H1 (cell line): Measurements from ENCODE around the gene SMTNL2. TPM values are rescaled to one million over a fixed set of nuclear protein-coding genes. Genes with fewer than 3 reads are reported as not detected.

ENCODE experiments used
- CTCF ChIA-PET: fragments of 300-600 bp; sonication (Branson Sonifier 250); formaldehyde crosslinking; loops from one replicate; lab custom pipeline; 2021; ENCODE audit not compliant: partially characterized antibody; lab: Charles Lee
- POLR2A ChIA-PET: fragments of 300-600 bp; sonication (Branson Sonifier 250); formaldehyde crosslinking; loops from one replicate; lab custom pipeline; 2021; ENCODE audit warnings: inconsistent platforms; ENCODE audit not compliant: partially characterized antibody; lab: Charles Lee
- DNase-seq, 2 experiments: peaks; one replicate each; pipeline versions ENCODE4 v3.0.0 to v3.0.0-alpha.2; 2010 to 2022; ENCODE audit warnings: low spot score in 2 of 2, low read depth in 1 of 2, mixed read lengths in 1 of 2
- FAIRE-seq: peaks from 2 replicates; lab custom pipeline; 2011; peaks lifted over from hg19 to GRCh38; lab: Jason Lieb, UNC
- H2AFZ ChIP-seq: 2 replicates; pipeline ENCODE4 v1.8.1; 2012; ENCODE audit warnings: low read length, inconsistent platforms
- H2AK5ac ChIP-seq: 2 replicates; pipeline ENCODE4 v1.6.1; 2013; ENCODE audit warnings: low read depth, low read length
- H2BK120ac ChIP-seq: replicated peaks from 2 replicates; pipeline ENCODE3; 2013; ENCODE audit warnings: low read depth, low read length, inconsistent platforms
- H2BK12ac ChIP-seq: 2 replicates; pipeline ENCODE4 v1.6.1; 2013; ENCODE audit warnings: low read depth, low read length
- H2BK15ac ChIP-seq: 2 replicates; pipeline ENCODE4 v1.6.1; 2013; ENCODE audit warnings: low read length
- H2BK20ac ChIP-seq: 2 replicates; pipeline ENCODE4 v1.6.1; 2013; ENCODE audit warnings: low read length
- H2BK5ac ChIP-seq: 2 replicates; pipeline ENCODE4 v1.6.1; 2013; ENCODE audit warnings: low read depth, low read length
- H3K14ac ChIP-seq: 2 replicates; pipeline ENCODE4 v1.6.1; 2013; ENCODE audit warnings: inconsistent platforms; ENCODE audit not compliant: insufficient read length
- H3K18ac ChIP-seq: 2 replicates; pipeline ENCODE4 v1.6.1; 2013; ENCODE audit warnings: low read length; ENCODE audit errors: extremely low read depth
- H3K23ac ChIP-seq: 2 replicates; pipeline ENCODE4 v1.6.1; 2013; ENCODE audit warnings: inconsistent platforms; ENCODE audit not compliant: insufficient read length
- H3K23me2 ChIP-seq: 2 replicates; pipeline ENCODE4 v1.6.1; 2013; ENCODE audit warnings: low read depth, low read length
- H3K27ac ChIP-seq: 2 replicates; pipeline ENCODE4 v1.6.1; 2011; ENCODE audit warnings: low read depth, low read length, inconsistent platforms
- H3K27me3 ChIP-seq, 4 experiments: replicated peaks in 1 of 4; 1 replicate in 1 of 4; 2 replicates in 3 of 4; pipeline versions ENCODE4 v1.6.1 to v1.8.1; 2011 to 2013; ENCODE audit warnings: low read length in 3 of 4, mild to moderate bottlenecking in 3 of 4, inconsistent platforms in 2 of 4, mixed read lengths in 2 of 4, moderate library complexity in 1 of 4; ENCODE audit not compliant: control insufficient read depth in 3 of 4, insufficient read depth in 3 of 4; ENCODE audit errors: extremely low read depth in 1 of 4
- H3K36me3 ChIP-seq, 4 experiments: 2 replicates each; pipeline versions ENCODE4 v1.6.1 to v1.8.1; 2011 to 2013; ENCODE audit warnings: mild to moderate bottlenecking in 4 of 4, low read length in 3 of 4, moderate library complexity in 2 of 4, control low read depth in 1 of 4, inconsistent platforms in 1 of 4; ENCODE audit not compliant: insufficient read depth in 4 of 4, control insufficient read depth in 2 of 4
- H3K4ac ChIP-seq: replicated peaks from 2 replicates; pipeline ENCODE3; 2013; ENCODE audit warnings: low read length, low read depth, mixed read lengths, inconsistent platforms; ENCODE audit not compliant: insufficient read length
- H3K4me1 ChIP-seq, 4 experiments: replicated peaks in 1 of 4; 1 replicate in 1 of 4; 2 replicates in 3 of 4; pipeline versions ENCODE4 v1.6.1 to v1.8.1; 2011 to 2013; ENCODE audit warnings: low read length in 3 of 4, inconsistent platforms in 2 of 4, mixed read lengths in 1 of 4; ENCODE audit not compliant: insufficient read depth in 4 of 4, control insufficient read depth in 3 of 4
- H3K4me2 ChIP-seq, 2 experiments: 2 replicates each; pipeline versions ENCODE4 v1.6.1 to v1.8.1; 2011 to 2013; ENCODE audit warnings: low read depth in 2 of 2, low read length in 2 of 2, control low read depth in 1 of 2, inconsistent platforms in 1 of 2, mild to moderate bottlenecking in 1 of 2; ENCODE audit not compliant: insufficient read depth in 1 of 2
- H3K4me3 ChIP-seq, 4 experiments: fragments of 200-600, 300-600 bp in 1 of 4; sonication (generic), shearing (Covaris generic), sonication (Bioruptor Twin) in 1 of 4; 2 replicates each; pipeline versions ENCODE4 v1.5.1 to v1.8.1; 2011 to 2016; ENCODE audit warnings: low read length in 4 of 4, low read depth in 3 of 4, control low read depth in 2 of 4, inconsistent platforms in 2 of 4, mild to moderate bottlenecking in 2 of 4, mixed read lengths in 1 of 4, moderate library complexity in 1 of 4; ENCODE audit not compliant: insufficient read depth in 2 of 4; ENCODE audit errors: extremely low read depth in 1 of 4
- H3K56ac ChIP-seq: replicated peaks from 2 replicates; pipeline ENCODE3; 2013; ENCODE audit warnings: low read depth, mild to moderate bottlenecking, mixed read lengths, low read length, inconsistent platforms; ENCODE audit not compliant: insufficient read length
- H3K79me1 ChIP-seq: 2 replicates; pipeline ENCODE4 v1.6.1; 2013; ENCODE audit warnings: low read depth, low read length, control low read depth
- H3K79me2 ChIP-seq, 2 experiments: 2 replicates each; pipeline versions ENCODE4 v1.6.1 to v1.8.1; 2012 to 2013; ENCODE audit warnings: low read length in 2 of 2, mild to moderate bottlenecking in 2 of 2, inconsistent platforms in 1 of 2; ENCODE audit not compliant: insufficient read depth in 2 of 2, control insufficient read depth in 1 of 2
- H3K9ac ChIP-seq, 4 experiments: replicated peaks in 1 of 4; 1 replicate in 1 of 4; 2 replicates in 3 of 4; pipeline versions ENCODE4 v1.6.1 to v1.8.1; 2011 to 2013; ENCODE audit warnings: low read depth in 3 of 4, low read length in 3 of 4, control low read depth in 2 of 4, mild to moderate bottlenecking in 2 of 4, moderate library complexity in 2 of 4, inconsistent platforms in 1 of 4; ENCODE audit errors: extremely low read depth in 1 of 4
- H3K9me3 ChIP-seq, 2 experiments: 2 replicates each; pipeline versions ENCODE4 v1.6.1 to v1.8.1; 2012 to 2013; ENCODE audit warnings: mild to moderate bottlenecking in 2 of 2, moderate library complexity in 2 of 2, control low read depth in 1 of 2, inconsistent platforms in 1 of 2, low read depth in 1 of 2, low read length in 1 of 2, mixed read lengths in 1 of 2; ENCODE audit not compliant: insufficient read depth in 2 of 2
- H4K20me1 ChIP-seq, 2 experiments: replicated peaks in 1 of 2; 2 replicates each; pipeline versions ENCODE3 to v1.8.1; 2011 to 2013; ENCODE audit warnings: inconsistent platforms in 2 of 2, low read length in 2 of 2, mild to moderate bottlenecking in 1 of 2; ENCODE audit not compliant: insufficient read depth in 2 of 2, control insufficient read depth in 1 of 2
- H4K5ac ChIP-seq: 2 replicates; pipeline ENCODE4 v1.6.1; 2013; ENCODE audit warnings: low read length, low read depth, mixed read lengths, inconsistent platforms; ENCODE audit not compliant: insufficient read length
- H4K8ac ChIP-seq: 2 replicates; pipeline ENCODE4 v1.8.0; 2013; ENCODE audit warnings: mild to moderate bottlenecking, moderate library complexity, low read length, inconsistent platforms; ENCODE audit not compliant: insufficient read depth; ENCODE audit errors: extremely low read depth
- H4K91ac ChIP-seq: replicated peaks from 2 replicates; pipeline ENCODE3; 2013; ENCODE audit warnings: low read length, mixed read lengths, inconsistent platforms; ENCODE audit not compliant: insufficient read length
- BACH1 ChIP-seq: IDR thresholded peaks from 2 replicates; pipeline ENCODE4 v1.6.1; 2012; ENCODE audit warnings: low read length, improper control_type of control experiment
- EGR1 ChIP-seq: IDR thresholded peaks from 2 replicates; pipeline ENCODE4 v1.6.1; 2011; ENCODE audit warnings: low read depth, low read length, borderline replicate concordance
- SIRT6 ChIP-seq: IDR thresholded peaks from one replicate; pipeline ENCODE4 v1.7.1; 2012; ENCODE audit warnings: low read length, inconsistent platforms
- TAF1 ChIP-seq: IDR thresholded peaks from 2 replicates; pipeline ENCODE4 v1.6.1; 2011; ENCODE audit warnings: mild to moderate bottlenecking, low read depth, low read length
- WGBS, 2 experiments: shearing (Covaris generic) in 1 of 2; methylation state at CpG; one replicate each; pipeline versions ENCODE4 v1.1.6 to v1.1.7; 2013 to 2015; ENCODE audit warnings: low lambda C conversion rate in 2 of 2, mixed read lengths in 2 of 2, inconsistent platforms in 1 of 2, low coverage in 1 of 2, missing lambda C conversion rate in 1 of 2; ENCODE audit not compliant: insufficient replicate concordance in 2 of 2, insufficient coverage in 1 of 2, insufficient read length in 1 of 2; ENCODE audit errors: extremely low coverage in 1 of 2, missing lambda C conversion rate in 1 of 2; 5-methylcytosine and 5-hydroxymethylcytosine counted together
- polyA plus RNA-seq, 7 experiments: library from polyadenylated mRNA; depleted of rRNA in 3 of 7; stranded (reverse) in 5 of 7; unstranded in 2 of 7; fragments of >200 nt in 5 of 7; fragments of 200-250 nt in 2 of 7; gene quantifications; 1 replicate in 5 of 7; 2 replicates in 1 of 7; 4 replicates in 1 of 7; pipeline versions ENCODE4 v1.2.1 to v1.2.3, GENCODE V29; 2011 to 2013; ENCODE audit warnings: missing spikeins in 2 of 7, mixed read lengths in 2 of 7
- total RNA-seq: library from RNA; stranded (reverse); fragmentation: NEBNext Ultra II Directional; extraction: Animal tissue kit (Norgen Biotek cat#: 25700); gene quantifications from 2 replicates; pipeline ENCODE4 v1.2.1, GENCODE V29; 2021
- TF ChIP-seq, protein P1 (sequence below), 3 experiments: IDR thresholded peaks; 1 replicate in 2 of 3; 2 replicates in 1 of 3; pipeline versions ENCODE4 v1.5.1 to v1.6.1; 2011; ENCODE audit warnings: low read length in 3 of 3, mild to moderate bottlenecking in 3 of 3, inconsistent platforms in 2 of 3, low read depth in 1 of 3, moderate library complexity in 1 of 3; ENCODE audit not compliant: insufficient read depth in 1 of 3; ENCODE audit errors: control extremely low read depth in 1 of 3

The SMTNL2 gene
- total and polyA plus RNA-seq, 2 of the 8 experiments (the other 6 are each of a cell fraction or from before 2014, with no cell fraction given): 3.6 to 4.5 TPM

GRCh38 chr17:4547118-4547906, 37.0 kb upstream of the SMTNL2 start:
- FAIRE-seq (no peak), DNase-seq (no peak)

More at GRCh38 chr17:4547118-4547906, 37.0 kb upstream of the SMTNL2 start:
- Histone ChIP-seq H2AFZ (no peak overlapping the region), H3K9ac (no peak overlapping the region), H3K27ac (no peak overlapping the region), H3K18ac (no peak overlapping the region), H3K27me3 (no peaks in the 10 kb centered on the region), H3K4me3 (no peak overlapping the region), H3K14ac (no peak overlapping the region), H3K9me3 (no peaks in the 10 kb centered on the region), H4K8ac (no peak overlapping the region)
- 89% methylated on average over 16 of the region's 17 CpGs; no CpG with 5 or more reads in 1 of the 2 experiments for WGBS, 2 experiments
- TF ChIP-seq, protein P1, sequence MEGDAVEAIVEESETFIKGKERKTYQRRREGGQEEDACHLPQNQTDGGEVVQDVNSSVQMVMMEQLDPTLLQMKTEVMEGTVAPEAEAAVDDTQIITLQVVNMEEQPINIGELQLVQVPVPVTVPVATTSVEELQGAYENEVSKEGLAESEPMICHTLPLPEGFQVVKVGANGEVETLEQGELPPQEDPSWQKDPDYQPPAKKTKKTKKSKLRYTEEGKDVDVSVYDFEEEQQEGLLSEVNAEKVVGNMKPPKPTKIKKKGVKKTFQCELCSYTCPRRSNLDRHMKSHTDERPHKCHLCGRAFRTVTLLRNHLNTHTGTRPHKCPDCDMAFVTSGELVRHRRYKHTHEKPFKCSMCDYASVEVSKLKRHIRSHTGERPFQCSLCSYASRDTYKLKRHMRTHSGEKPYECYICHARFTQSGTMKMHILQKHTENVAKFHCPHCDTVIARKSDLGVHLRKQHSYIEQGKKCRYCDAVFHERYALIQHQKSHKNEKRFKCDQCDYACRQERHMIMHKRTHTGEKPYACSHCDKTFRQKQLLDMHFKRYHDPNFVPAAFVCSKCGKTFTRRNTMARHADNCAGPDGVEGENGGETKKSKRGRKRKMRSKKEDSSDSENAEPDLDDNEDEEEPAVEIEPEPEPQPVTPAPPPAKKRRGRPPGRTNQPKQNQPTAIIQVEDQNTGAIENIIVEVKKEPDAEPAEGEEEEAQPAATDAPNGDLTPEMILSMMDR (IDR thresholded peaks at IDR 0.05; ENCODE audit: control extremely low read depth in 1 of 3, insufficient read depth in 1 of 3, low read depth in 1 of 3, low read length in 3 of 3): no peak
- TF ChIP-seq EGR1 (no peak), SIRT6 (no peak), TAF1 (no peak), BACH1 (no peak)
- TF ChIP-seq, all 59 proteins: peak for 0
- no peak overlapping the region for H2BK5ac ChIP-seq
- H3K4ac ChIP-seq: no peak overlapping the region
- ChIA-PET CTCF (interaction anchor here (0.6 to 1.4 kb wide), 3 partner anchors 10 to 156 kb away, joined by 3 read pairs; no protein-coding TSS in a partner anchor), POLR2A (interaction anchor here (0.7 to 37.1 kb wide), 5 partner anchors 1 to 85 kb away, joined by 3 to 546 read pairs (median 5); partner anchors contain the start of genes GGT6 and MYBBP1A)
- H3K23ac ChIP-seq: no peak overlapping the region
- H3K4me1 ChIP-seq: no peaks in the 10 kb centered on the region; a peak in 1 of 7 replicates
- peaks cover 9 to 32% of the 10 kb centered on the region in 2 experiments for H4K20me1 ChIP-seq
- H3K4me2 ChIP-seq: no peak overlapping the region
- no peak overlapping the region for H4K5ac ChIP-seq
- peaks cover 3% of the 10 kb centered on the region; the same call in 1 of the 2 replicates for H3K79me1 ChIP-seq
- H2BK15ac ChIP-seq: no peak overlapping the region
- H2BK20ac ChIP-seq: no peak overlapping the region
- no peak overlapping the region for H2AK5ac ChIP-seq
- no peak overlapping the region for H4K91ac ChIP-seq
- H3K36me3 ChIP-seq: peaks cover 54 to 89% (median 72%) of the 10 kb centered on the region in 4 experiments
- H3K23me2 ChIP-seq: no peaks in the 10 kb centered on the region; the same call in 1 of the 2 replicates
- H2BK120ac ChIP-seq: no peak overlapping the region
- H2BK12ac ChIP-seq: no peak overlapping the region
- no peaks in the 10 kb centered on the region for H3K79me2 ChIP-seq
- no peak overlapping the region for H3K56ac ChIP-seq
